Thyroid gland (tissue), 4 donors: ENCODE results near the gene GTF3C5.
"Not testable (repeated sequence)": the region's sequence is repeated elsewhere in the genome, so short reads cannot be mapped to it uniquely, and the experiment has no call there.

Source experiments
- POLR2A ChIP-seq, 2 donors: fragments of 450-650 bp; IDR thresholded peaks; one replicate each; pipeline ENCODE4 v1.6.1; 2017; ENCODE audit warnings: antibody characterized with exemption in 2 of 2, mild to moderate bottlenecking in 2 of 2, moderate library complexity in 1 of 2
- TF ChIP-seq, protein P1 (sequence below), 6 experiments: fragments of 200-600 bp in 3 of 6; fragments of 450-650 bp in 3 of 6; sonication (generic) in 3 of 6; IDR thresholded peaks; one replicate each; pipeline ENCODE4 v1.5.1; 2016 to 2019; ENCODE audit warnings: antibody characterized with exemption in 6 of 6, mild to moderate bottlenecking in 2 of 6, inconsistent platforms in 1 of 6, moderate library complexity in 1 of 6

GRCh38 chr9:133061019-133061763, 30.4 kb downstream of the GTF3C5 start:
- TF ChIP-seq, protein P1, sequence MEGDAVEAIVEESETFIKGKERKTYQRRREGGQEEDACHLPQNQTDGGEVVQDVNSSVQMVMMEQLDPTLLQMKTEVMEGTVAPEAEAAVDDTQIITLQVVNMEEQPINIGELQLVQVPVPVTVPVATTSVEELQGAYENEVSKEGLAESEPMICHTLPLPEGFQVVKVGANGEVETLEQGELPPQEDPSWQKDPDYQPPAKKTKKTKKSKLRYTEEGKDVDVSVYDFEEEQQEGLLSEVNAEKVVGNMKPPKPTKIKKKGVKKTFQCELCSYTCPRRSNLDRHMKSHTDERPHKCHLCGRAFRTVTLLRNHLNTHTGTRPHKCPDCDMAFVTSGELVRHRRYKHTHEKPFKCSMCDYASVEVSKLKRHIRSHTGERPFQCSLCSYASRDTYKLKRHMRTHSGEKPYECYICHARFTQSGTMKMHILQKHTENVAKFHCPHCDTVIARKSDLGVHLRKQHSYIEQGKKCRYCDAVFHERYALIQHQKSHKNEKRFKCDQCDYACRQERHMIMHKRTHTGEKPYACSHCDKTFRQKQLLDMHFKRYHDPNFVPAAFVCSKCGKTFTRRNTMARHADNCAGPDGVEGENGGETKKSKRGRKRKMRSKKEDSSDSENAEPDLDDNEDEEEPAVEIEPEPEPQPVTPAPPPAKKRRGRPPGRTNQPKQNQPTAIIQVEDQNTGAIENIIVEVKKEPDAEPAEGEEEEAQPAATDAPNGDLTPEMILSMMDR (IDR thresholded peaks at IDR 0.05), result not testable (repeated sequence)
- not testable (repeated sequence) for TF ChIP-seq POLR2A (IDR thresholded peaks at IDR 0.05)
